Ovary (tissue), 3 donors: Measurements from ENCODE around the gene SEMA3B.

Experiments used
- CTCF ChIP-seq, 3 donors: fragments of 450-650 bp in 2 of 3; fragments of 200-600 bp in 1 of 3; IDR thresholded peaks; one replicate each; pipeline versions ENCODE4 v1.5.1 to v1.8.0; 2016 to 2022; ENCODE audit warnings: antibody characterized with exemption in 3 of 3, mild to moderate bottlenecking in 1 of 3
- EP300 ChIP-seq: sonication (generic); formaldehyde crosslinking; IDR thresholded peaks from one replicate; pipeline ENCODE4 v1.6.1; 2017; ENCODE audit warnings: antibody characterized with exemption
- POLR2A ChIP-seq: fragments of 450-650 bp; IDR thresholded peaks from one replicate; pipeline ENCODE4 v1.6.1; 2017; ENCODE audit warnings: antibody characterized with exemption, mild to moderate bottlenecking, moderate library complexity
- donor health status: DM: no; HTN: no; CAD: no.

- TF ChIP-seq CTCF (IDR thresholded peaks at IDR 0.05) = no peak
- TF ChIP-seq EP300 = no peak
- no peak for TF ChIP-seq POLR2A
Observed at GRCh38 chr3:50229490-50229889, 39.5 kb upstream of the SEMA3B start.
